B cell (primary cell): ENCODE results near the gene CDC42BPA. TPM values are rescaled to one million over a fixed set of nuclear protein-coding genes. Genes with fewer than 3 reads are reported as not detected.

Experiments used
- ATAC-seq: fragments of 200-7000 bp; cut with Tn5 transposase; one replicate; pipeline ENCODE4 v1.10.0; 2021; ENCODE audit warnings: low read depth, mild to moderate bottlenecking, moderate number of reproducible peaks, moderate library complexity
- CTCF ChIA-PET: fragments of 350-600 bp; sonication (Branson Sonifier 250); formaldehyde crosslinking; loops from one replicate; lab custom pipeline; 2021; ENCODE audit warnings: antibody characterized with exemption, inconsistent platforms; lab: Charles Lee
- POLR2A ChIA-PET: fragments of 350-600 bp; sonication (Branson Sonifier 250); formaldehyde crosslinking; loops from one replicate; lab custom pipeline; 2021; ENCODE audit warnings: antibody characterized with exemption; lab: Charles Lee
- DNase-seq: peaks from one replicate; pipeline ENCODE4 v3.0.0; 2013
- H2AFZ ChIP-seq: 2 replicates; pipeline ENCODE4 v1.6.1; 2012; ENCODE audit warnings: mild to moderate bottlenecking, low read depth, low read length; ENCODE audit not compliant: insufficient read depth, poor library complexity, severe bottlenecking
- H3K27ac ChIP-seq, 2 donors: 1 replicate in 1 of 2; 2 replicates in 1 of 2; pipeline ENCODE4 v1.5.1; 2012 to 2013; ENCODE audit warnings: low read length in 2 of 2, mild to moderate bottlenecking in 2 of 2, moderate library complexity in 1 of 2
- H3K27me3 ChIP-seq, 4 experiments: fragments of 200-600 bp in 1 of 4; sonication (generic) in 1 of 4; replicated peaks in 1 of 4; 1 replicate in 2 of 4; 2 replicates in 2 of 4; pipeline versions ENCODE4 v1.6.1 to v1.7.0; 2013 to 2016; ENCODE audit warnings: low read length in 3 of 4, mild to moderate bottlenecking in 2 of 4, mixed read lengths in 1 of 4, moderate library complexity in 1 of 4; ENCODE audit not compliant: insufficient read depth in 4 of 4, control insufficient read depth in 3 of 4; ENCODE audit errors: control extremely low read depth in 1 of 4
- H3K36me3 ChIP-seq, 2 experiments: replicated peaks in 1 of 2; 1 replicate in 1 of 2; 2 replicates in 1 of 2; pipeline versions ENCODE4 v1.6.1 to v1.7.1; 2013; ENCODE audit warnings: low read length in 1 of 2; ENCODE audit not compliant: insufficient read depth in 2 of 2, control insufficient read depth in 1 of 2; ENCODE audit errors: control extremely low read depth in 1 of 2, extremely low read depth in 1 of 2
- H3K4me1 ChIP-seq, 2 donors: fragments of 200-600 bp in 1 of 2; sonication (generic) in 1 of 2; 1 replicate in 1 of 2; 2 replicates in 1 of 2; pipeline versions ENCODE4 v1.5.1 to v1.6.1; 2013 to 2017; ENCODE audit warnings: low read length in 2 of 2; ENCODE audit not compliant: control insufficient read depth in 2 of 2, insufficient read depth in 2 of 2
- H3K4me2 ChIP-seq: replicated peaks from 2 replicates; pipeline ENCODE3; 2012; ENCODE audit warnings: mild to moderate bottlenecking, low read depth, low read length; ENCODE audit not compliant: poor library complexity, severe bottlenecking
- H3K4me3 ChIP-seq, 5 experiments: fragments of 200-600 bp in 1 of 5; sonication (generic) in 1 of 5; 1 replicate in 3 of 5; 2 replicates in 2 of 5; pipeline versions ENCODE4 v1.5.1 to v1.7.0; 2011 to 2016; ENCODE audit warnings: low read length in 4 of 5, mild to moderate bottlenecking in 4 of 5, low read depth in 2 of 5, control low read depth in 1 of 5, moderate library complexity in 1 of 5; ENCODE audit not compliant: insufficient read depth in 1 of 5; ENCODE audit errors: control extremely low read depth in 1 of 5, extremely low read depth in 1 of 5
- H3K79me2 ChIP-seq: fragments of 200-600 bp; sonication (generic); one replicate; pipeline ENCODE4 v1.6.0; 2016; ENCODE audit warnings: low read length; ENCODE audit not compliant: control insufficient read depth, insufficient read depth
- H3K9ac ChIP-seq: fragments of 200-600 bp; sonication (generic); 2 replicates; pipeline ENCODE4 v1.6.1; 2017; ENCODE audit warnings: mild to moderate bottlenecking, low read length, moderate library complexity
- H3K9me3 ChIP-seq, 3 donors: one replicate each; pipeline versions ENCODE4 v1.6.1 to v1.7.1; 2013; ENCODE audit warnings: low read length in 2 of 3; ENCODE audit not compliant: control insufficient read depth in 2 of 3, insufficient read depth in 1 of 3; ENCODE audit errors: control extremely low read depth in 1 of 3
- H4K20me1 ChIP-seq: 2 replicates; pipeline ENCODE4 v1.6.0; 2012; ENCODE audit warnings: mild to moderate bottlenecking, low read length; ENCODE audit not compliant: insufficient read depth, control insufficient read depth, poor library complexity, severe bottlenecking
- H3K27ac Mint-ChIP-seq: one replicate; pipeline ENCODE4 v1.8.0; 2021; ENCODE audit warnings: mixed read lengths
- H3K27me3 Mint-ChIP-seq: one replicate; pipeline ENCODE4 v1.8.0; 2021; ENCODE audit warnings: mixed read lengths
- H3K4me1 Mint-ChIP-seq: one replicate; pipeline ENCODE4 v1.8.0; 2021; ENCODE audit warnings: mixed read lengths
- H3K4me3 Mint-ChIP-seq: one replicate; pipeline ENCODE4 v1.8.0; 2021; ENCODE audit warnings: mixed read lengths
- H3K9me3 Mint-ChIP-seq: one replicate; pipeline ENCODE4 v1.8.0; 2022; ENCODE audit warnings: mixed read lengths; ENCODE audit not compliant: insufficient read depth
- CTCF ChIP-seq: fragments of 200-600 bp; IDR thresholded peaks from one replicate; pipeline ENCODE4 v1.8.0; 2022; ENCODE audit warnings: antibody characterized with exemption, mild to moderate bottlenecking
- EZH2 ChIP-seq: IDR thresholded peaks from 2 replicates; pipeline ENCODE4 v1.6.1; 2012; ENCODE audit warnings: borderline replicate concordance, low read depth, mild to moderate bottlenecking, moderate library complexity, low read length; ENCODE audit not compliant: insufficient read depth, poor library complexity, severe bottlenecking
- WGBS: methylation state at CpG from one replicate; pipeline ENCODE4 v1.1.5; 2013; ENCODE audit warnings: missing lambda C conversion rate; ENCODE audit not compliant: insufficient coverage; 5-methylcytosine and 5-hydroxymethylcytosine counted together
- intact Hi-C: fragments of 100-400 bp; cut with micrococcal nuclease; formaldehyde crosslinking; loops from one replicate; pipeline ENCODE4 v1.10.0; 2022
- polyA plus RNA-seq: library from polyadenylated mRNA; depleted of rRNA; stranded (reverse); fragments of >200 nt; gene quantifications from 2 replicates; pipeline ENCODE4 v1.2.3, GENCODE V29; 2012
- total RNA-seq, 2 donors: library from RNA; stranded (reverse); fragments of 120-200 nt in 1 of 2; gene quantifications; 1 replicate in 1 of 2; 2 replicates in 1 of 2; pipeline versions ENCODE4 v1.2.3 to v1.2.4, GENCODE V29; 2013 to 2022

Gene CDC42BPA
- total and polyA plus RNA-seq, 2 donors (not counting 1 experiment from before 2014, with no cell fraction given) = 0.04 to 0.69 TPM

GRCh38 chr1:227161470-227161869, 156.8 kb downstream of the CDC42BPA start:
- H3K4me2 ChIP-seq = no peak overlapping the region
- no peak overlapping the region for H2AFZ ChIP-seq
- no peaks in the 10 kb centered on the region for H4K20me1 ChIP-seq
- no peaks in the 10 kb centered on the region for H3K9me3 Mint-ChIP-seq
- H3K27me3 ChIP-seq = no peaks in the 10 kb centered on the region
- H3K36me3 ChIP-seq = no peaks in the 10 kb centered on the region
- no peak overlapping the region for H3K9ac ChIP-seq
- H3K4me1 ChIP-seq = no peaks in the 10 kb centered on the region
- ATAC-seq (no peak), DNase-seq (no peak)
- no peaks in the 10 kb centered on the region for H3K4me1 Mint-ChIP-seq
- WGBS = no CpG with 5 or more reads among the region's 2 CpGs
- H3K27ac ChIP-seq = no peak overlapping the region
- H3K9me3 ChIP-seq = no peaks in the 10 kb centered on the region
- H3K4me3 Mint-ChIP-seq = no peak overlapping the region
- no peak for TF ChIP-seq EZH2
- no peak for TF ChIP-seq CTCF
- H3K4me3 ChIP-seq = no peak overlapping the region
- peaks cover 11% of the 10 kb centered on the region for H3K27me3 Mint-ChIP-seq
- no peak overlapping the region for H3K27ac Mint-ChIP-seq
- ChIA-PET CTCF (no interaction called here), POLR2A (no interaction called here)
- no peaks in the 10 kb centered on the region for H3K79me2 ChIP-seq
- intact Hi-C loops = no loop called here

- POLR2A ChIA-PET = no interaction called here
- Histone ChIP-seq H3K79me2 (no peaks in the 10 kb centered on the region), H3K27ac (no peak overlapping the region), H4K20me1 (no peaks in the 10 kb centered on the region), H3K36me3 (no peaks in the 10 kb centered on the region), H3K4me3 (no peak overlapping the region), H2AFZ (no peak overlapping the region), H3K9ac (no peak overlapping the region), H3K27me3 (no peaks in the 10 kb centered on the region), H3K4me2 (no peak overlapping the region), H3K4me1 (no peaks in the 10 kb centered on the region), H3K9me3 (no peaks in the 10 kb centered on the region)
- Mint-ChIP-seq H3K27ac (no peak overlapping the region), H3K9me3 (no peaks in the 10 kb centered on the region), H3K27me3 (peaks cover 5% of the 10 kb centered on the region), H3K4me1 (no peaks in the 10 kb centered on the region), H3K4me3 (no peak overlapping the region)
- ATAC-seq (no peak), DNase-seq (no peak)
- CTCF ChIA-PET = no interaction called here
- 100% methylated on average over 3 of the region's 3 CpGs for WGBS
- no peak for TF ChIP-seq CTCF
- no peak for TF ChIP-seq EZH2
- intact Hi-C loops = no loop called here
Measured at GRCh38 chr1:227156520-227156919, 161.8 kb downstream of the CDC42BPA start.
